ENCODE measurements around the gene SLC28A3.

The SLC28A3 gene

DNA sequence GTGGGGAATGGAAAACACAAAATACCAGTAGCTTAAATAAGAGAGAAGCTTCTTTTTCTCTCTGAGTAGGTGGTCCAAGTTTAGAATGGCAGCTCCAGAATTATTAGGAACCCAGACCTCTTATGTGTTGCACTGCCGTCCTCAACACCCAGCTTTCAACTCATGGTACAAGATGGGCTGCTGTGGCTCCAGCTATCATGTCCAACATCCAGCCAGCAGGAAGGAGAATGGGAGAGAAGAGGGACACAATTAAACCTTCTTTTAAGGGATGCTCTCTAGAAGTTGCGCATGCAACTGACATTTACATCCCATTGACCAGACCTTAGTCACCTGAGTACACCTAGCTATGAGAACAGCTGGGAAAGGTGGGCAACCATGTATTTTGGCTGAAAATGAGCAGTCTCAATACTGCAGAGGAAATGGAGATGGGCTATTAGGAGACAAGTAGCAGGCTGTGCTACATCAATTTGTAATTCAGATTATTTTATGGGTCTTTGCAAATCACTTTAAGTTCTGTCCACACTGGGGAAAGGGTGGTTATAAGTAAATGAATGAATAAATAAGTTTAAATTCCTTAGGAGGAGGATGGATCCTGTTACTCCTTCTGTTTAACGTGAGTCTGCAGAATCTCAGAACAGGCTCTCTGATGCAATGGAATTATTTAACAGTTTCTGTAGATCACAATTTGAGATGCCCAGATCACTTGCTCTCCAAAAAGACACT lies 76.1 kb downstream of the SLC28A3 start:
- DNase-seq: no peak
- in situ Hi-C loops (cut with MboI; ENCODE audit: low pct_unique_long_range_greater_than_20kb, low sequenced_read_pairs): loop anchor here (25.0 kb wide), 1 partner anchor 327 kb away; no protein-coding TSS in a partner anchor

DNA sequence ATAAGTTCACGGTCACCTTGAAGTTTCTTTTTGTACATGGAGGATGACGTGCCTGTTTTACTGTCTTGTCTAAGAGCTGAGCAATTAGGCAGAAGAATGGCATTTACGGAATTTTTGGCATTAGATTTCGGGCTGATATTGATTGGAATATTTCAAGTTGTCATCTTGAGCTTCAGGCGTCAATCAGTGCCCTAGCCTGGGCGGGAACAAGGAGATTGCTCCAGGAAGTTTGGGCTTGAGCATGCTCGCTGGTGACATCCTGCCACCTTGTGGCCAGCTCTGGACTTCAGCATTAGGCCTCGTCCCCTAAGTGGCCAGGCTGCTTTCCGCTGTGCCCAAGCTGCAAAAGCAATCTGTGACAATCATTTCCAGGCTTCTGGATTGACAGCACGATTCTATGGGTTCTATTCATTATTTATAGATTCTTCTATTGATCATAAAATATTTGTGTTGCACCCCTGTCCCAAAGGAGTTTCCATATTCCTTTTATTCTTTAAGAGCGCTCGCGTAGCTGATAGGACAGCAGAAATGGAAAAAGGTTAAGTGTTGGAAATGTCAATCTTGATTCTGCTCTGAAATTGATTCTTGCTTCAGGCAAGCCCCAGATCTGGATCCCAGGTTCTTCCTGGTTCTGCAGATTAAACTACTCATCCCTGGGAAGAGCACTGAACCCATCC lies 79.3 kb downstream of the SLC28A3 start:
- in situ Hi-C loops (cut with MboI; ENCODE audit: low pct_unique_long_range_greater_than_20kb, low sequenced_read_pairs): loop anchor here (25.0 kb wide), 1 partner anchor 324 kb away; no protein-coding TSS in a partner anchor
- DNase-seq: peak; percentile 71

DNA sequence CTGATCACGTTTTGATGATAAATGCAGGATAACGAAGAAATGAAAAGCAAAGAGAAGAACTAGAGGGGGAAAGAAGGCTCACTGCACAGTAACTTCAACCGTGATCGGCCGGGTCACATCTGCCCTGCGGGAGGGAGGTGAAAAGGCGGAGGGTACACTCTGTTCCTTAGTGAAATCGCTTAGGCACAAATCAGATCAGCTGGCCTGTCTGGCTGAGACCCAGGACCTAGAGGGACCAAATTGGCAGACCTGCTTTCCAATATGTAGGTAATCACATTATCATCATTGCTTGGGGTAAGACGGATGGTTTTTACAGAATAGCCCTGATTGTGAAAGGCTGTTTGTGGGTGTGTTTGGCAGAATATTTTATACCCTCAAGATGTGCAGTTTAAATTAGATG lies 82.2 kb downstream of the SLC28A3 start:
- no peak for DNase-seq
- in situ Hi-C loops (cut with MboI; ENCODE audit: low pct_unique_long_range_greater_than_20kb, low sequenced_read_pairs): loop anchor here (25.0 kb wide), 1 partner anchor 321 kb away; no protein-coding TSS in a partner anchor

DNA sequence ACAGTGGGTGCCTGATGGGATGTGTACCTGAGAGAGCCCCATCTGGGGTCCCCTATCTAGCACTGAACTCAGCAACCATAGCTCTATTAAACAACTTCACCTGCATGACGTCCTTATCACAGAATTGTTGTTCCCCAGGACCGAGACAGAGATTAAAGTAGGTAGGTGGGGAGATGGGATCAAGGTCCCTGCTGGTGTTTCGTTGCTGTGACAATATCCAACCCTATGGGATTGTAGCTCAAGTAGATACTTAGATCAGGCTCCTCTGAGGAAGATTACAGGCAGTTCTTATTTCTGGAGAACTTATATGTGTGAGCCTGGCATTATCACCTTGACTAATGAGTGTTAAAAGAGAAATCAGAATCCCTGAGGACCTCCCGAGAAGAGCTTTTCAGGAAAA lies 84.9 kb downstream of the SLC28A3 start:
- no peak for DNase-seq
- in situ Hi-C loops (cut with MboI; ENCODE audit: low pct_unique_long_range_greater_than_20kb, low sequenced_read_pairs): loop anchor here (25.0 kb wide), 1 partner anchor 318 kb away; no protein-coding TSS in a partner anchor

DNA sequence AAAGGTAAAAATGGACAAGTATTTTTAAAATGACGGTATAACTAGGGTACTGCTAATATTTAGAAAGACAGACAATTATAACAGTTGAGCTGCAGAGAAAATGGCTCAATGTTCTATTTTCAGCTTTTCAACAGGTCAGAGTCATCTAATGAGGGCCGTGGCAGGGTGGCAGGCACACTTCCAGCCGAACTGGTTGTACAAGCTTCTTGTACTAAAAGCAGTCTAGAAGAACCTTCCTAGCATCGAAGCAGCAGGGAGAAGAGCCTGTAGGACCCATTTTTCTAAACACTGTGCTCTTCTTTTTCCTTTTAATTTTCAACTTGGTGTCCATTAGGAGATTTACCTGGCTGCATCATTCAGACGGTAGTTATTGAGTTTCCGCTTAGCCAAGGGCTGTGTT lies 85.6 kb downstream of the SLC28A3 start:
- in situ Hi-C loops (cut with MboI; ENCODE audit: low pct_unique_long_range_greater_than_20kb, low sequenced_read_pairs): loop anchor here (25.0 kb wide), 1 partner anchor 318 kb away; no protein-coding TSS in a partner anchor
- DNase-seq: no peak

DNA sequence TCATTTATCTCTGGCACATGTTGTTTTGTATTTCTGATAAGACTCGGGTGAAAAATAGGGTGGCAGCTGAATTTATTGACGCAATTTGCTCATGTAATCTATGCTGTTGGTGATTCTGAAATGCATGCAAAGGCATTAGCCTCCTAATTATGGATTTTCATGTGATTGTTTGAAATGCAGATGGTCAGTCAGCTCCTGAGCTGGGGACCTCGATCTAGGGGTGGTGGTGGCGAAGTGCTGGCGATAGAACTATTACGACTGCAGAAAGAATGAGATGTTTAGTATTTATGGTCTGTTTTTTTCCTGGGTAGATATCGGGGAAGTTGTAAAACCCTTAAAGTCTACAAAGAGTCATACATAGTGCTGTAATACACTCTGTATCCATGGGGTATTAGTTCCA lies 88.6 kb downstream of the SLC28A3 start:
- in situ Hi-C loops (cut with MboI; ENCODE audit: low pct_unique_long_range_greater_than_20kb, low sequenced_read_pairs): loop anchor here (25.0 kb wide), 1 partner anchor 315 kb away; no protein-coding TSS in a partner anchor
- no peak for DNase-seq

DNA sequence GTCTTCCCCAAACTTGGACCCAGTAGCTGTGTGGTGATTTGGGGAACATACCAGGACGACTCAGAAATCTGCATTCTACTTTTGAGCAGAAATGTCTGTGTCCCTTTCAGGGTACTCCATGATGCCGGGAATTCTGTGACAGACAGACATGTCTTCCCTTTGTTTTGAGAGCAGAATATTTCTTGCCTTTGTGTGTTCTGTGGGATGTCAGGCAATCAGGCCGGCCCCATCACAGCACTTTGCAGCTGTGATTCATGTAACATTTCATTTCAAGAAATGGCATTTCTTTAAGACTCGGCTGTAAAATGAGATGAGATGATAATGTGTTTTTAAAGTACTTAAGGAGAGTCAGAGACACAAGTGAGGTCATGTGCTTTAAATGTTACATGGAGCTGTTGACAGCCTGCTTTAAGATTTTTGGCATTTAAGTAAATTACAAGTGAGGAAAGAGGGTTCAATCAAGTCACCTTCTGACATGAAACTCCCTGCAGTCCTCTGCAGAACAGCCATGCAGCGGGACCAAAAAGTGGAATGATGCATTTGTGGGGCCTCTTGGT lies 98.7 kb downstream of the SLC28A3 start:
- in situ Hi-C loops (cut with MboI; ENCODE audit: low pct_unique_long_range_greater_than_20kb, low sequenced_read_pairs): no loop called here
- no peak for DNase-seq

DNA sequence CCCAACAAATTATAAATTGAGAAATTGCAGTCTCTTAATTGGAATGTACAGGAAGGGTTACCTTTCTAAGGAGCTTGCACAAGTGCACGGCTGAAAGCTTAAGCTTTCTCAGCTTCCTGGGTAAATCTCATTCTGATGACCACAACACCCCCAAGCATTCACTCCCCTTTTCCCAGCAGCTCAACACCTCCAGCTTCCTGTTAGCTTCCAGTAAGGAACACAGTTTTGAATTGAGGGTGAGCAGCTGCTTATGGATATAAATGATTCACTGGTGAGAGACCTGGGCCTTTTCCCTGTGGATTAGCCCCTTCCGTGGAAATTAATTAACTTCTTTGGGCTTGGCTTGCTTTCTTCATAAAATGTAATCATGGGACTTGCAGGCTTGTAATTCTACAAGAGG lies 101.2 kb downstream of the SLC28A3 start:
- DNase-seq: no peak
- in situ Hi-C loops (cut with MboI; ENCODE audit: low pct_unique_long_range_greater_than_20kb, low sequenced_read_pairs): no loop called here

DNA sequence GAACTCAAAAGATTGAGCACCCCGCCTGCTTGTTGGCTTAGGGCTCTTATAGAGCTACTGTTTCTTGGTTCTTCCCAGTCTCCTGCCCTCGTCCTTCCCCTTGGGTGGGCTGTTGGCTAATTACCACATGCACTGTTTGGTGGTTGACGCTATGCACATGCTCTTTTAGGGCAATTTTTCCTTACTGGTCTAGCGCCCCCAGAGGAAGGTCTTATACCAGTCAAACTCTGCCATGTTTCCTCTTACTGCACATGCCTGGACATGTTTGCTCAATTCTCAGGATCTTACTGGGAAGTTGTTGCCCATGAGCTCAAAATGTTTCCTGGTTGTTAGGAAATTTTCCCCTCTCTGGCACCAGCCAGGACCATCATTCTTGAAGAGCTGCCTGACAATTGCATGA lies 101.9 kb downstream of the SLC28A3 start:
- peak; percentile 69 for DNase-seq
- in situ Hi-C loops (cut with MboI; ENCODE audit: low pct_unique_long_range_greater_than_20kb, low sequenced_read_pairs): no loop called here

DNA sequence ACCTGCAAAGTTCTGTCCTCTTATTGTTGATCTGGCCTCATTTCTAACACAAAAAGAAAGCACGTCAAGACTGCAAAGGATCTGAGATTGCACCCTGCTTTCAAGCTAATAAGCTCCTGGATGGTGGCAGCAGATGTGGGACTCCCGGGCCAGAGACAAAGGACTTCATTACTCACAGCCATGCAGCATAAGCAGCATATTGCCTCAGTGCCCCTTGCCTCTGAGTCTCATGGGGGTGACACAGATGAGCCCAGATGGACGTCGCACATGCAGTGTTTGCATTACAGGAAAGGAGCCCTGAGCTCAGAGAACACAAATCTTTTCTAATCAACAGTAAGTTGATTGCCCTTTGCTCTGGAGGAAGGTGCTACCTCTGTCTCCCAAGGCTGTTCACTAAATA lies 105.0 kb downstream of the SLC28A3 start:
- in situ Hi-C loops (cut with MboI; ENCODE audit: low pct_unique_long_range_greater_than_20kb, low sequenced_read_pairs): no loop called here

DNA sequence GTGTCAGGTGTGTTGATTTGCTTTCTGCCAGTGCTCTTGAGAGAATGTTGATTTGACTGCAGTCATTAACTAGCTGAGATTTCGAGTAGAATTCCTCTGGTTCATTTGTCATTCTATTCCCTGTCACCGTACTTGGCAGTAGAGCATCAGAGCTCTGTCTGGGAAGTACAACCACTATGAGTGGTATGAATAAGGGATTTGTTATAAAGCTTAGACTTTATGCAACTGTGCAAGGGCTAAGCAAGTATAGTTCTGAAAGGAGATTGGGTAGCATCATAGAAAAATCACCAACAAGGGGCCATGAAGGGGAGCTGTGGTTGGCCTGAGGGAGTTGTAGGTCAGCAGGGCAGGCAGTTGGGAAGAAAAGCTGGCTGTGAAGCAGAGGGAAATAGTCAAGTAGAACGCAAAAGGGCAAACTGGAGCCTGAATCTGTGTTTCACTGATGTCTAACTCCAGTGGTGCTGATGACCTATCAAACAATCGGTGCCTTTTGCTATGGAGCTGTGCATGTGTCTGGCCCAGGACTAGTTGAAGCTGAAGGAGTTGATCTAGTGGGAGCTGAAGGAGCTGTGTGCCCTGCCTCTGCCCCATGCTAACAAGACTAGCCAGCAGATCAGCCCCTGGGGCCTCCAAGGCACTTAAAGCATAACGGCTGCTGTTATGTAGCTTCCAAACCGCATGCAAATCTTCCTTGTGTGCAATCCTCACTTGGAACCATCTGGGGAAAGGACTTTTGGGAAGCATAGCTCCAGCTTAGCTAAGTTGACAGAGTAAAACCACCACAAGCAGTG lies 110.0 kb downstream of the SLC28A3 start:
- no peak for DNase-seq
- in situ Hi-C loops (cut with MboI; ENCODE audit: low pct_unique_long_range_greater_than_20kb, low sequenced_read_pairs): no loop called here

More for the DNA sequence above, 105.0 kb downstream of the SLC28A3 start:
- no peak for DNase-seq

DNA sequence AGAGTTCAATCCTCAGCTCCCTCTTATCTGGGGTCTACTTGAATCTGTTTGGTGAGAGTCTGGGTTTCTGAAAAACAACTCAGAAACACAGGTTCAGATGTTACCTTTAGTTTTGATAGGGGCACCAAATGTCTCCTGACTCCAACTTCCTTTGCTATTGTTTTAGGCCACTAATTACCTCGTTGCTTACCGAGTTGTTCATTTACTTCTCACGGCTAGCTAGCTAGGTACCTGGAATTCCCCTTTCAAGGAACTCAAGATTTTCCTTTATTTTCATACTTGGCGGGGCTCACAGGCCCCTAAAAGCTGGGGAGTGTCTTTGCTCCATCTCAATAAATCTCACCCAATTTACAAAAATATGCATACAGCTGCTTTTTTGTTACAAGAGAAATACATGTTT lies 111.4 kb downstream of the SLC28A3 start:
- in situ Hi-C loops (cut with MboI; ENCODE audit: low pct_unique_long_range_greater_than_20kb, low sequenced_read_pairs): no loop called here
- no peak for DNase-seq

DNA sequence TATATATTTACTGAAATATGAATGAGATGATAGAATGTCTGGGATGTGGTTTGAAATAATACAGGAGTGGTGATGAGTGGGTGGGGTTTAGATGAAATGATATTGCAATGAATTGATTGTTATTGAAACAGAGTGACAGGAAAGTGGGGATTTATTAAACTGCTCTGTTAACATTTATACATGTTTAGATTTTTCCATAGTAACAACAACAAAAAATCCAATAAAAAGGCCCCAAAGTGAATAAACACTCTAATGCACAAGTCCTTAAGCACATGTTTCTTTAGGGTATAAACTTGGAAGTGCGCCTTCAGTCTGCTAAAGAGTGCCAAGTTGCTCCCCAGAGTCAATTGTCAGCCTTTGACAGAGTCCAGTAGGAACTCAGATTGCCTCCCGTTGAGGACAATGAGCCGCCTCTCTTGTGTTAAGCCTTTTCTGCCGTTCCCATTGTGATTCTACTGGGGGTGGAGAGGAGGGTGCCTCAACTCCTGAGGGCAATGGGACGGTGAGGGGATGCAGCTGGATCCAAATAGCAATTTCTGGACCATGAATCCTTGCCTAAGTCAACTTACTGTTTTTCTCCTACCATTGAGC lies 112.3 kb downstream of the SLC28A3 start:
- DNase-seq: no peak
- in situ Hi-C loops (cut with MboI; ENCODE audit: low pct_unique_long_range_greater_than_20kb, low sequenced_read_pairs): no loop called here

DNA sequence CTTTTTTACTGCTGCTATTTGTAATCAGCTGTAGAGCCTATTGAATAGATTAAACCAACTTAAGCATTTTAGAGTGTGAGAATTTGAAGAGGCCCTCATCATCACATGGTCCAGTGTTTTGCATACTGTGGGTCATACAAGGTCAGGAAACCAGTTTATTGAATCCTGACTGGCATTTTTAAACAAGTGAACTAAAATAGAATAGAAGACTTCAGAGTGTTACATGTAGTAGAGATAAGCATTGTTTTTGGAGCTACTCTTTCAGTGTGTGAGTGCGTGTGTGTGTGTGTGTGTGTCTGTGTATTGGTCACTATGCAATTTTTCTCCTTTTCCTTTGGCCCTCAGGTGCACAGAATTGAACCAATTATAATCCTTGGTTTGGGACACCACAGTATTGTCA lies 114.4 kb downstream of the SLC28A3 start:
- DNase-seq: no peak
- in situ Hi-C loops (cut with MboI; ENCODE audit: low pct_unique_long_range_greater_than_20kb, low sequenced_read_pairs): no loop called here

All from KBM-7 (cell line).